Gastrocnemius medialis (tissue), 4 donors: ENCODE data around the gene NEK2. TPM values are rescaled to one million over a fixed set of nuclear protein-coding genes. Genes with fewer than 3 reads are reported as not detected.

Experiments
- ATAC-seq, 2 donors: fragments of 150-250 bp; one replicate each; pipeline ENCODE4 v1.9.1; 2016
- DNase-seq, 2 donors: peaks; one replicate each; pipeline ENCODE4 v3.0.0-alpha.2; 2019
- H3K27ac ChIP-seq, 4 donors: fragments of 200-600 bp; sonication (generic); 1 replicate in 1 of 4; 2 replicates in 3 of 4; pipeline ENCODE4 v1.5.1; 2016 to 2018; ENCODE audit warnings: mild to moderate bottlenecking in 2 of 4, moderate library complexity in 1 of 4
- H3K27me3 ChIP-seq, 3 donors: fragments of 200-600 bp; sonication (generic) in 2 of 3; 1 replicate in 1 of 3; 2 replicates in 2 of 3; pipeline versions ENCODE4 v1.5.1 to v1.6.0; 2016 to 2019; ENCODE audit warnings: mild to moderate bottlenecking in 1 of 3, moderate library complexity in 1 of 3
- H3K36me3 ChIP-seq, 2 donors: fragments of 200-600 bp; sonication (generic) in 1 of 2; one replicate each; pipeline ENCODE4 v1.5.1; 2017 to 2018
- H3K4me1 ChIP-seq, 2 donors: fragments of 200-600 bp; sonication (generic) in 1 of 2; one replicate each; pipeline ENCODE4 v1.5.1; 2016 to 2017; ENCODE audit warnings: mild to moderate bottlenecking in 2 of 2
- H3K4me3 ChIP-seq, 4 donors: fragments of 200-600 bp; sonication (generic) in 3 of 4; 1 replicate in 1 of 4; 2 replicates in 3 of 4; pipeline ENCODE4 v1.5.1; 2016 to 2019; ENCODE audit warnings: mild to moderate bottlenecking in 2 of 4
- H3K9me3 ChIP-seq, 3 donors: fragments of 200-600 bp; sonication (generic) in 2 of 3; 1 replicate in 1 of 3; 2 replicates in 2 of 3; pipeline ENCODE4 v1.5.1; 2016 to 2019
- CTCF ChIP-seq, 5 experiments: fragments of 450-650 bp in 3 of 5; fragments of 200-600 bp in 2 of 5; sonication (generic) in 2 of 5; IDR thresholded peaks in 4 of 5; conservative IDR thresholded peaks in 1 of 5; 1 replicate in 4 of 5; 2 replicates in 1 of 5; pipeline ENCODE4 v1.5.1; 2016 to 2019; ENCODE audit warnings: antibody characterized with exemption in 5 of 5, mild to moderate bottlenecking in 3 of 5, moderate library complexity in 3 of 5
- POLR2A ChIP-seq, 2 donors: fragments of 450-650 bp; IDR thresholded peaks; one replicate each; pipeline ENCODE4 v1.6.1; 2017; ENCODE audit warnings: antibody characterized with exemption in 2 of 2, mild to moderate bottlenecking in 2 of 2, moderate library complexity in 2 of 2
- in situ Hi-C, 4 donors: fragments of 200-750 bp; cut with MboI; loops; one replicate each; pipeline versions ENCODE4 v1.15.0 to v1.8.0; 2017; ENCODE audit warnings: low sequenced_read_pairs in 4 of 4
- intact Hi-C: fragments of 100-400 bp; cut with DNase I; formaldehyde crosslinking; loops from one replicate; pipeline ENCODE4 v1.15.1; 2023; ENCODE audit warnings: low total_unique reads
- total RNA-seq, 4 donors: library from RNA; depleted of rRNA; stranded (reverse); fragments of >200 nt; gene quantifications; one replicate each; pipeline versions ENCODE4 v1.1.0 to v1.2.3, GENCODE V29; 2016

NEK2 gene
- total RNA-seq, 4 donors from 2014 or later: not detected

DNA sequence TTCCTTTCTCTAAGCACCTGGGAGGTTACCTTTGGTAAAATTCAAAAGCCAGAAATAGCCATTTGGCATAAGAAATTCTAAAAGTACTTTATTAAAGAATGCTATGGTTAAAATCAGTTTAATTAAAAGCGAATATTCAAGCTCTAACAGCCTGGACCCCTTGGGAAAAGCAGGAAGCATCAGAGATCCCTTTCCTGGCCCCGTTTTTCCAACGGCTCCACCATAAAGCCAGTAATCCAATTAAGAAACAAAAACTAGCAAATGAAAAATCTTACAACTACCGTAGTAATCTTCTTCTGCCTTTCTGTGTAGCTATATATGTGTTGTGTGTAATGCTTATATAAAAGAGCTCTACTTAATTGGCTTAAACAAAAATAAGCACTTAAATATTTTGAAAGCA, 33.5 kb upstream of the NEK2 start:
- in situ Hi-C loops: no loop called here
- no peak overlapping the region for H3K4me3 ChIP-seq
- no peaks in the 10 kb centered on the region for H3K9me3 ChIP-seq
- DNase-seq (no peak), ATAC-seq (no peak)
- TF ChIP-seq POLR2A (IDR thresholded peaks at IDR 0.05) (no peak), CTCF (IDR thresholded peaks at IDR 0.05 in 4 of 5, conservative IDR thresholded peaks at IDR 0.05 in 1 of 5) (no peak)
- H3K36me3 ChIP-seq: no peaks in the 10 kb centered on the region
- no peaks in the 10 kb centered on the region for H3K4me1 ChIP-seq
- intact Hi-C loops: no loop called here
- H3K27me3 ChIP-seq: no peaks in the 10 kb centered on the region
- no peak overlapping the region for H3K27ac ChIP-seq

- DNase-seq (no peak), ATAC-seq (no peak)
- no peaks in the 10 kb centered on the region for H3K4me1 ChIP-seq
- intact Hi-C loops: no loop called here
- H3K27me3 ChIP-seq: no peaks in the 10 kb centered on the region
- in situ Hi-C loops: no loop called here
- no peak overlapping the region for H3K4me3 ChIP-seq
- no peak overlapping the region for H3K27ac ChIP-seq
- no peak for TF ChIP-seq CTCF (IDR thresholded peaks at IDR 0.05 in 4 of 5, conservative IDR thresholded peaks at IDR 0.05 in 1 of 5)
- TF ChIP-seq POLR2A (IDR thresholded peaks at IDR 0.05): no peak
- H3K9me3 ChIP-seq: no peaks in the 10 kb centered on the region
- no peaks in the 10 kb centered on the region for H3K36me3 ChIP-seq
Measured at GRCh38 chr1:211708006-211708405, 32.6 kb upstream of the NEK2 start.

DNA sequence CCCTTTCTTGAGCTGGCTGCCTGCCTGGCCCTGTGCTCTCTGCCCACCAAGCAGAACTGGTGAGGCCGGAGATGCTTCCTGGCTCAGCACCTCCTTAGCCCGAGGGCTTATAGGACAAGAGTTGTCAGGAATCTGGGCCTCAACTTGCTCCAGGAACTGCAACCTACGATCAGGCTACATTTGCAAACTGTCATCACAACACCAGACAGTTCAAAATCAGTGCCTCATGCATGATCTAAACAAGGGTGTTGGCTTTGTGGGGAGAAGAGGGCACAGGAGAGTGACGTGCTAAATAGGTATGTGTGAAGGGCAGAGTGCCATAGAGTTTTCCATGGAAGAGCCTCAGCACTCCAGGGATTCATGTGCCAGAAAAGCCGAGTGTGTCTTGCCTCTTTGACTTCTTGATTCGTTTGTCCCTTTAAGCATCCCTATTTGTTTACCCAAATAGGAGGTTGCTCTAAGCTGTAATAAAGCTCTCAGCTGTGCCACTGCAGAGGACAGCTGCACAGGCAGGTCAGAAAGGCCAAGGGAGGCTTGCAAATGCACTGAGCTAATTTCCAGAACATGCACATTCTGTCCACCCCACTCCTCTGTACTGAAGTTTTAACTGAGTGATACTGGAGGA, 30.2 kb upstream of the NEK2 start:
- TF ChIP-seq CTCF (IDR thresholded peaks at IDR 0.05 in 4 of 5, conservative IDR thresholded peaks at IDR 0.05 in 1 of 5) (no peak), POLR2A (IDR thresholded peaks at IDR 0.05) (no peak)
- Histone ChIP-seq H3K9me3 (no peaks in the 10 kb centered on the region), H3K4me3 (no peak overlapping the region), H3K27me3 (no peaks in the 10 kb centered on the region), H3K27ac (no peak overlapping the region), H3K36me3 (no peaks in the 10 kb centered on the region), H3K4me1 (no peaks in the 10 kb centered on the region)
- DNase-seq (no peak), ATAC-seq (no peak)
- in situ Hi-C loops: no loop called here
- intact Hi-C loops: no loop called here

GRCh38 chr1:211704543-211704942, 29.1 kb upstream of the NEK2 start:
- intact Hi-C loops (no loop called here), in situ Hi-C loops (no loop called here)
- H3K36me3 ChIP-seq: no peaks in the 10 kb centered on the region
- no peak overlapping the region for H3K27ac ChIP-seq
- DNase-seq (no peak), ATAC-seq (no peak)
- no peaks in the 10 kb centered on the region for H3K4me1 ChIP-seq
- H3K9me3 ChIP-seq: no peaks in the 10 kb centered on the region
- H3K27me3 ChIP-seq: no peaks in the 10 kb centered on the region
- TF ChIP-seq CTCF (IDR thresholded peaks at IDR 0.05 in 4 of 5, conservative IDR thresholded peaks at IDR 0.05 in 1 of 5) (no peak), POLR2A (IDR thresholded peaks at IDR 0.05) (no peak)
- H3K4me3 ChIP-seq: no peak overlapping the region
